Spleen (tissue), 7 donors: Measurements from ENCODE around the gene DRAP1.

Source experiments
- POLR2A ChIP-seq, 3 donors: fragments of 450-650 bp; IDR thresholded peaks; one replicate each; pipeline ENCODE4 v1.5.1; 2017; ENCODE audit warnings: antibody characterized with exemption in 3 of 3, mild to moderate bottlenecking in 1 of 3
- POLR2AphosphoS5 ChIP-seq, 3 donors: sonication (generic); formaldehyde crosslinking; IDR thresholded peaks; one replicate each; pipeline ENCODE4 v1.5.1; 2017; ENCODE audit warnings: antibody characterized with exemption in 3 of 3
- TF ChIP-seq, protein P1 (sequence below), 11 experiments: fragments of 200-600 bp in 7 of 11; fragments of 450-650 bp in 4 of 11; sonication (generic) in 4 of 11; IDR thresholded peaks in 8 of 11; conservative IDR thresholded peaks in 3 of 11; 1 replicate in 7 of 11; 2 replicates in 4 of 11; pipeline versions ENCODE4 v1.4.0 to v1.8.0; 2016 to 2021; ENCODE audit warnings: antibody characterized with exemption in 11 of 11, inconsistent platforms in 4 of 11, mild to moderate bottlenecking in 1 of 11
- donor health status: DM: no; HTN: no; CAD: no; lungs with moderate emphysema.
- donor health status: DM: no; HTN: no; CAD: no.
- donor health status: DM: no; HTN: no; CAD: no.

DNA sequence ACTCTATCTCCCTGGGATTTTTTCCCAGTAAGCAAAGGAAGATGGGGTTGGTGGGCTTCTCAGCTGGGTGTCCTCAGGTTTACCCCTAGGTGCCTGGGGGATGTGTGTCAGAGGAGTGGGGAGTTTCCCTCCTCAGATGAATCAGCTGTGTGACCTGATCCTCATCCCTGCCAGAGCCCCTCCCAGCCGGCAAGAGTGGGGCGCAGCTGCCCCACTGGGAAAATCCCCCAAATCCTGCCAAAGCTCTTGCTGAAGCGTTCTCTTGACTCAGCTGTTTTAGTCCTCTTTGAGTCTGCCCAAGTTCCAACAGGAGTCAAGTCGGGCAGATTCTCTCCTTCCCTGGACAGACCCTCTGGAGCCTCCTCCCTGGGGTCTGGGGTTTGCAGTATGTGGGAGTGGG is 6.4 kb upstream of the DRAP1 start:
- TF ChIP-seq, protein P1, sequence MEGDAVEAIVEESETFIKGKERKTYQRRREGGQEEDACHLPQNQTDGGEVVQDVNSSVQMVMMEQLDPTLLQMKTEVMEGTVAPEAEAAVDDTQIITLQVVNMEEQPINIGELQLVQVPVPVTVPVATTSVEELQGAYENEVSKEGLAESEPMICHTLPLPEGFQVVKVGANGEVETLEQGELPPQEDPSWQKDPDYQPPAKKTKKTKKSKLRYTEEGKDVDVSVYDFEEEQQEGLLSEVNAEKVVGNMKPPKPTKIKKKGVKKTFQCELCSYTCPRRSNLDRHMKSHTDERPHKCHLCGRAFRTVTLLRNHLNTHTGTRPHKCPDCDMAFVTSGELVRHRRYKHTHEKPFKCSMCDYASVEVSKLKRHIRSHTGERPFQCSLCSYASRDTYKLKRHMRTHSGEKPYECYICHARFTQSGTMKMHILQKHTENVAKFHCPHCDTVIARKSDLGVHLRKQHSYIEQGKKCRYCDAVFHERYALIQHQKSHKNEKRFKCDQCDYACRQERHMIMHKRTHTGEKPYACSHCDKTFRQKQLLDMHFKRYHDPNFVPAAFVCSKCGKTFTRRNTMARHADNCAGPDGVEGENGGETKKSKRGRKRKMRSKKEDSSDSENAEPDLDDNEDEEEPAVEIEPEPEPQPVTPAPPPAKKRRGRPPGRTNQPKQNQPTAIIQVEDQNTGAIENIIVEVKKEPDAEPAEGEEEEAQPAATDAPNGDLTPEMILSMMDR (IDR thresholded peaks at IDR 0.05 in 8 of 11, conservative IDR thresholded peaks at IDR 0.05 in 3 of 11): no peak
- no peak for TF ChIP-seq POLR2A (IDR thresholded peaks at IDR 0.05)
- no peak for TF ChIP-seq POLR2AphosphoS5 (IDR thresholded peaks at IDR 0.05)
